PC-3 (cell line): Measurements from ENCODE around the gene ETV5.

ENCODE experiments used
- CTCF ChIP-seq: fragments of 300-600 bp; sonication (generic); conservative IDR thresholded peaks from 2 replicates; pipeline ENCODE4 v1.5.1; 2017; ENCODE audit warnings: antibody characterized with exemption, low read depth, mild to moderate bottlenecking, low read length
- EZH2phosphoT487 ChIP-seq: fragments of 300-600 bp; sonication (generic); IDR thresholded peaks from 2 replicates; pipeline ENCODE4 v1.6.1; 2018; ENCODE audit warnings: mild to moderate bottlenecking, antibody characterized with exemption, low read length, borderline replicate concordance

- TF ChIP-seq CTCF (no peak), EZH2phosphoT487 (no peak)
These were observed 32.9 kb upstream of the ETV5 start for GRCh38 chr3:186141790-186142189.
